ENCODE results near the gene PDGFRA.
A peak's percentile ranks its signal among the peaks of the same experiment; 100 is the strongest.
"Not testable (repeated sequence)": the region's sequence is repeated elsewhere in the genome, so short reads cannot be mapped to it uniquely, and the experiment has no call there.

The PDGFRA gene

DNA sequence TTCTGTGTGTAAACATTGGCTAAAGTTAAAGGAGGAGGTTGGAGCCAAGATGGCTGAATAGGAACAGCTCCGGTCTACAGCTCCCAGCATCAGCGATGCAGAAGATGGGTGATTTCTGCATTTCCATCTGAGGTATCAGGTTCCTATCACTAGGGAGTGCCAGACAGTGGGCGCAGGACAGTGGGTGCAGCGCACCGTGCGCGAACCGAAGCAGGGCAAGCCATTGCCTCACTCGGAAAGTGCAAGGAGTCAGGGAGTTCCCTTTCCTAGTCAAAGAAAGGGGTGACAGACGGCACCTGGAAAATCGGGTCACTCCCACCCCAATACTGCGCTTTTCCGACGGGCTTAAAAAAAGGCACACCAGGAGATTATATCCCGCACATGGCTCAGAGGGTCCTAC lies 14.4 kb downstream of the PDGFRA start:
- in situ Hi-C loops (cut with HindIII; ENCODE audit: low pct_ligation_motif_present, low pct_unique_long_range_greater_than_20kb, low sequenced_read_pairs): not testable (repeated sequence)

DNA sequence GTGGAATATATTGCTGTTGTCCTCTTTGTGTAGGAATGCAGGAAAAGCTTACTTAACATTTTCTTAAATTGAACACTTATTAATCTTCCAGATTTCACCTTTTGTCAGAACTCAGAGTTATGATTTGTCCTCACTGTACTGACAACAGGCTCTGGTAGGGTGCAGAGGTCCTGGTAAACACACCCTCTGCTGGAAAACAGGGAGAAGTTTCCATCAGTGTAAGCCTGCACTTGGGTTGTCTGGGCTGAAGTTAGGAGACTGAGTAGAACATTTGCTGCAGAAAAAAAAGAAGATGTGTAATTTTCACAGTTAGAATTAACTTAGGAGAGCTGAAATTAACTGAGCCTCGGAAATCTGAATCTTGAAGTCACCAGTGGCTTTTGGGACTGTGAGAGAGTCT lies 23.2 kb downstream of the PDGFRA start:
- DNase-seq; in situ Hi-C loops (cut with HindIII; ENCODE audit: low pct_ligation_motif_present, low pct_unique_long_range_greater_than_20kb, low sequenced_read_pairs): not testable (repeated sequence)

More for the DNA sequence above, 14.4 kb downstream of the PDGFRA start:
- DNase-seq: not testable (repeated sequence)

DNA sequence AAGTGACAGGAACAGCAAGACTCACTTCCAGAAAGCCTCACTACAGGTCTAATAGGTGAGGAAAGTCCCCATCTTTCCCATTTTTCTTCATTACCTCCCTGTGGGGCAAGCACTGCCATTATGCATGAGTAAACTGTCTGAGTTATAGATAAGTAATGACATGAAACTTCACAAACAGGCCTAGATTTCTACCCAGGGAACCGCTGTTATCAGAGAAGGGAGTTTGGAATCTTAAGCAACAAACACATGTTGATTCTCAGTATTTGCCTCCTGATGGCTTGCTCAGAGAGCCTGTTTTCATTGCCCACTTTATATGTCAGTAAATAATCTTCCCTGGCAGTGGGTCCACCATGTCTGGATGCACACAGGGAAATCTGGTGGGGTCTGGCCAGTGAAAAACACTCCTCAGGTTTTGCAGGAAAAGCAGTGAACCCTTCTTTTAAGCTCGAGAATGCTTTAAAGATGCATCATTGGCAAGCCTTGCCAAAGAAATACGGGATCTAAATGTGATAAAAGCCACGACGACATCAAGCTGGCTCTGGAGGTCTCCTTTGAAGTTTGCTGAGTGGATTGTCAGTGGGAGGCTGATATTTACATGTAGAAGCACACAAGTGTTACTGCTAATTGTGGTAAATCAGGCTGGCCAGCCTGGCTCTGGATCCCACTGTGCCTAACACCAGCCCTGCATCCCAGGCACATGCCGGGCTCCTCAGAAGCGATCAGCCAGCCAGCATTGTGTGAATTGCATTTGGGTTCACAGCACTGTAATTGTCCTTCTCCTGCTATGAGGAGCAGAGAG lies 25.2 kb downstream of the PDGFRA start:
- in situ Hi-C loops (cut with HindIII; ENCODE audit: low pct_ligation_motif_present, low pct_unique_long_range_greater_than_20kb, low sequenced_read_pairs): no loop called here
- no peak for DNase-seq

DNA sequence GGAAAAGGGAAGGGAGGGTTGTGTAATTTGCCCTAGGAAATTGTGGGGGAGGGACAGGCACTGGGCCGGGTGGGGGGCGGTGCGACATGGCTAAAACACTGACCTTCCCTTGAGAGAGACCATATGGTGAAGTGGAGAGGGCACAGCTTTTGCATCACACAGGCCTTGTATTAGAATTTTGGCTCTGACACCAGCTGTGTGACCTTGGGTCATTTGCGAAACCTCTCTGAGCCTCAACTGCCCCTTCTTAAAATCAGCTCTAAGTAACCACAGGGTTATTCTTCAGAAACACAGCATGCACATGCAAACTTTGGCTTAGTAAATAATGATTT lies 25.8 kb downstream of the PDGFRA start:
- no peak for DNase-seq
- in situ Hi-C loops (cut with HindIII; ENCODE audit: low pct_ligation_motif_present, low pct_unique_long_range_greater_than_20kb, low sequenced_read_pairs): no loop called here

GRCh38 chr4:54255881-54256280 lies 26.8 kb downstream of the PDGFRA start:
- no peak for DNase-seq
- in situ Hi-C loops (cut with HindIII; ENCODE audit: low pct_ligation_motif_present, low pct_unique_long_range_greater_than_20kb, low sequenced_read_pairs): no loop called here

GRCh38 chr4:54256491-54257486 lies 27.7 kb downstream of the PDGFRA start:
- in situ Hi-C loops (cut with HindIII; ENCODE audit: low pct_ligation_motif_present, low pct_unique_long_range_greater_than_20kb, low sequenced_read_pairs): no loop called here
- no peak for DNase-seq

GRCh38 chr4:54265366-54265765 lies 36.3 kb downstream of the PDGFRA start:
- in situ Hi-C loops (cut with HindIII; ENCODE audit: low pct_ligation_motif_present, low pct_unique_long_range_greater_than_20kb, low sequenced_read_pairs): no loop called here
- DNase-seq: no peak

GRCh38 chr4:54268151-54268550 lies 39.1 kb downstream of the PDGFRA start:
- DNase-seq: no peak
- in situ Hi-C loops (cut with HindIII; ENCODE audit: low pct_ligation_motif_present, low pct_unique_long_range_greater_than_20kb, low sequenced_read_pairs): no loop called here

- in situ Hi-C loops (cut with HindIII; ENCODE audit: low pct_ligation_motif_present, low pct_unique_long_range_greater_than_20kb, low sequenced_read_pairs): no loop called here
- no peak for DNase-seq
Measured at GRCh38 chr4:54271464-54271863, 42.4 kb downstream of the PDGFRA start.

DNA sequence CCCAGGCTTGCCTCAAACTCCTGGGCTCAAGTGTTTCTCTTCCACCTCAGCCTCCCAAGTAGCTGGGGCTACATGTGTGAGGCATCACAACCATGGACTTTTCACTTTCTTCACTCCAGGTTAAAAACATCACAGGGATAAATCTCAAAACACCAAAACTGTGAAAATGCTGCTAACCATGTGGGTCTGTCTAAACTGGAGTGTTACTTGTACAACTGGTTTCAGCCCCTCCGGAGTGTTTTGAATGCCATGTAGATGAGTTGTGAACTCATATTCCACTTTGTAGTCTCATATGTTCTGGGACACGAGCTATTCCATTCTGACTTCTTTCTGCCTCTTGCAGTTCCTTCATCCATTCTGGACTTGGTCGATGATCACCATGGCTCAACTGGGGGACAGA lies 43.0 kb downstream of the PDGFRA start:
- in situ Hi-C loops (cut with HindIII; ENCODE audit: low pct_ligation_motif_present, low pct_unique_long_range_greater_than_20kb, low sequenced_read_pairs): no loop called here
- DNase-seq: no peak

GRCh38 chr4:54274264-54274663 lies 45.2 kb downstream of the PDGFRA start:
- in situ Hi-C loops (cut with HindIII; ENCODE audit: low pct_ligation_motif_present, low pct_unique_long_range_greater_than_20kb, low sequenced_read_pairs): no loop called here

GRCh38 chr4:54274795-54275665 lies 45.9 kb downstream of the PDGFRA start:
- no peak for DNase-seq
- in situ Hi-C loops (cut with HindIII; ENCODE audit: low pct_ligation_motif_present, low pct_unique_long_range_greater_than_20kb, low sequenced_read_pairs): no loop called here

More at GRCh38 chr4:54274264-54274663, 45.2 kb downstream of the PDGFRA start:
- no peak for DNase-seq

DNA sequence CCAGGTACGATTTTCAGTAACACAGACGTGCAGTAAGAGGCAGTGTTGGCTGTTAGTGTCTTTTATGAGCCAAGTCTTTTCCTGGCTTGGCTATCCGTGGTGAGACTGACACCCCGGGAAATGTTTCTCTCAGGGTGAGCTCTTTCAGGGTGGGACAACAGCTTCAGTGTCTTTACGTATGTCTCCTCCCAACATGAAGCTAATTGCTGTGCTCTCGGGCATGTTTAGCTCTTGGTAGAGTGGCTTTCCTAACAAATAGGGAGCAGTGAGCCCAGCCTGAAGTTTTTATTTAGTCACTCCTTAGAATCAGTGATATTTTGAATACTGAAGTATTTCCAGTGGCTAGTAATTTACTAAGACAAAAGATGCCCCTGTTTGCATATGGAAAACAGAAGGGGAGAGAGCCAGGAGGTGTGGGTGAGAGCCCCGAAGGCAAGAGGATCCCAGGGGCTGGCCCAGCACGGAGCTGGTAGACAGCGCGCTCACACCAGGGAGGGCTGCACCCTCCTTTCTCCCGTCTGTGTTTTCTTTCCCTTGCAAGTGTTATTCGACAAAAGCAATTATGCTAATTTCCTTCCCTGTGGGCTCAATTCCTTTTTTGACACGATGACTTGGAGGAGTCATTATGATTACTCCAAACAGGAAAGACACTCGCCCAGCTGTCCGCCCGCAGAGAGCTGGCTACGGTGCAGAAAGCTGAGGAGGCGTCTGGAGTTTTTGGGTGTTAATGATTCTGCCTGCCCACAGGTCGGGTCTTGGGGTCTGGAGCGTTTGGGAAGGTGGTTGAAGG lies 47.7 kb downstream of the PDGFRA start:
- DNase-seq: no peak
- in situ Hi-C loops (cut with HindIII; ENCODE audit: low pct_ligation_motif_present, low pct_unique_long_range_greater_than_20kb, low sequenced_read_pairs): no loop called here

- DNase-seq: no peak
- in situ Hi-C loops (cut with HindIII; ENCODE audit: low pct_ligation_motif_present, low pct_unique_long_range_greater_than_20kb, low sequenced_read_pairs): no loop called here
Measured at GRCh38 chr4:54277691-54278090, 48.6 kb downstream of the PDGFRA start.

- in situ Hi-C loops (cut with HindIII; ENCODE audit: low pct_ligation_motif_present, low pct_unique_long_range_greater_than_20kb, low sequenced_read_pairs): no loop called here
- no peak for DNase-seq
Measured at GRCh38 chr4:54278216-54278615, 49.1 kb downstream of the PDGFRA start.

- in situ Hi-C loops (cut with HindIII; ENCODE audit: low pct_ligation_motif_present, low pct_unique_long_range_greater_than_20kb, low sequenced_read_pairs): no loop called here
- peak; percentile 39 for DNase-seq
Measured at GRCh38 chr4:54281054-54281766, 52.1 kb downstream of the PDGFRA start.

- in situ Hi-C loops (cut with HindIII; ENCODE audit: low pct_ligation_motif_present, low pct_unique_long_range_greater_than_20kb, low sequenced_read_pairs): no loop called here
- no peak for DNase-seq
Measured at GRCh38 chr4:54282837-54283236, 53.7 kb downstream of the PDGFRA start.

Measured in ACHN (cell line).